Measurements from ENCODE around the gene FAM228A.

The FAM228A gene

DNA sequence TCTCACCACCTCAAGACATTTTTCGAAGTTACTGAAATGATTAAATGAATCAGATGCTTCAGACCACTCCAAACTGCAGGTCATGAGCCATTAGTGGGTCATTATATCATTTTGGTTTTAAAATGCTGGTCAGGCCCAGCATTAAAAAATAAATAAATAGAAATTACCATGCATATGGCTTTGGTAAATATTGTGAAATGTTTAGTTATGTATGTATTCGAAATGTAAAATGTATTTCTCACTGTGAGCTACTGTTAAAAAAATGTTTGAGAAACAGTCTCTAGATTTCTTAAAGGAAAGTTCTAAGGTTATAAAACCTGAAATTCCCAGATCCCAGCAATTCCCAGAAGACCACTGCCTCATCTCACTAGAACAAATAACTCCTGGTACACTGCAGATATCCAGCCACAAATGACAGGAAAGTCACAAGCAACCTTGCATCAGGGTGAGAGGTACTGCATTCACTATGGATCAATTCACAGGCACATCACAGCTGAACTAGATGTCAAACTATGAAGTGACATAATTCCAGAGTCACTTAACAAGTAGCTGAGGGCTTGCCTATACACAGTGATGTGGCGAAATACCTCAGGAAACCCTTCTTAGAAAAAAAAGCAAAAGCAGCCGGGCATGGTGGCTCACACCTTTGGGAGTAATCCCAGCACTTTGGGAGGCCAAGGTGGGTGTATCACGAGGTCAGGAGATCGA lies 46.6 kb downstream of the FAM228A start:
- H3K4me1 Mint-ChIP-seq: peaks cover 13% of the 10 kb centered on the region
- no peak for DNase-seq
- no peaks in the 10 kb centered on the region for H3K9me3 Mint-ChIP-seq
- H3K36me3 Mint-ChIP-seq (ENCODE audit: low read depth): no peaks in the 10 kb centered on the region
- H3K27me3 Mint-ChIP-seq (ENCODE audit: low read depth, poor library complexity): no peaks in the 10 kb centered on the region
- H3K4me3 Mint-ChIP-seq: no peak overlapping the region
- no peak for TF ChIP-seq CTCF (IDR thresholded peaks at IDR 0.05)
- no peak overlapping the region for H3K27ac Mint-ChIP-seq

GRCh38 chr2:24222946-24223345 lies 48.1 kb downstream of the FAM228A start:
- Mint-ChIP-seq H3K9me3 (no peaks in the 10 kb centered on the region), H3K36me3 (ENCODE audit: low read depth) (no peaks in the 10 kb centered on the region), H3K4me1 (peaks cover 16% of the 10 kb centered on the region), H3K27me3 (ENCODE audit: low read depth, poor library complexity) (no peaks in the 10 kb centered on the region), H3K4me3 (no peak overlapping the region), H3K27ac (no peak overlapping the region)
- DNase-seq: no peak
- no peak for TF ChIP-seq CTCF (IDR thresholded peaks at IDR 0.05)

- no peak overlapping the region for H3K27ac Mint-ChIP-seq
- no peaks in the 10 kb centered on the region for H3K27me3 Mint-ChIP-seq (ENCODE audit: low read depth, poor library complexity)
- no peak for DNase-seq
- H3K9me3 Mint-ChIP-seq: no peaks in the 10 kb centered on the region
- no peaks in the 10 kb centered on the region for H3K36me3 Mint-ChIP-seq (ENCODE audit: low read depth)
- no peak for TF ChIP-seq CTCF (IDR thresholded peaks at IDR 0.05)
- H3K4me1 Mint-ChIP-seq: peaks cover 24% of the 10 kb centered on the region
- H3K4me3 Mint-ChIP-seq: no peak overlapping the region
Observed at GRCh38 chr2:24225499-24226242, 50.8 kb downstream of the FAM228A start.

GRCh38 chr2:24228470-24228869 lies 53.6 kb downstream of the FAM228A start:
- TF ChIP-seq CTCF (IDR thresholded peaks at IDR 0.05): no peak
- H3K27me3 Mint-ChIP-seq (ENCODE audit: low read depth, poor library complexity): no peaks in the 10 kb centered on the region
- no peak overlapping the region for H3K27ac Mint-ChIP-seq
- H3K4me3 Mint-ChIP-seq: no peak overlapping the region
- H3K4me1 Mint-ChIP-seq: peaks cover 24% of the 10 kb centered on the region
- no peak for DNase-seq
- no peaks in the 10 kb centered on the region for H3K36me3 Mint-ChIP-seq (ENCODE audit: low read depth)
- no peaks in the 10 kb centered on the region for H3K9me3 Mint-ChIP-seq

DNA sequence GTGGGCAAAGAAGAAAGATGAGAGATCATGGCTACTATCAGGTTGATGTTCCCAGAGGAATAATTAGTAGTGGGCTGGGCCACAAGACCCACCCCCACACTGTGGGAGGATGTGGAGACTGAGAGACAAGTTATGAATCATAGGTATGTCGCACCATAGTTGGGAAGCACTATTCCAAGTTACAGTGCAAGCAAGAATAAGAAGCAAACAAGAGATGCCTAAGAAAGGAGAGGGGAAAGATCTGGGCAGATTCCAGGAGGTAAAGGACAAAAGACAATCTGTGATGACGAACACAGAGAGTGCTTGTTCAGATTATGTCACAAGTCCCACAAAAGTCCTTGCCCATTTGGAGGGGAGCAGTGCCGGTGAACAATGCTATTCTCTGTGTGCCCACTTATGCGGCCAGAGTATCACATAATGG lies 56.6 kb downstream of the FAM228A start:
- Mint-ChIP-seq H3K4me1 (peaks cover 11% of the 10 kb centered on the region), H3K27me3 (ENCODE audit: low read depth, poor library complexity) (no peaks in the 10 kb centered on the region), H3K9me3 (no peaks in the 10 kb centered on the region), H3K36me3 (ENCODE audit: low read depth) (no peaks in the 10 kb centered on the region), H3K4me3 (no peak overlapping the region), H3K27ac (no peak overlapping the region)
- no peak for DNase-seq
- TF ChIP-seq CTCF (IDR thresholded peaks at IDR 0.05): no peak
